NCI-H524 (cell line): ENCODE results near the gene ITGA11.

Experiments used
- DNase-seq, 2 experiments: peaks; one replicate each; lab custom pipeline; 2025; lab: John Stamatoyannopoulos, UW

The ITGA11 gene

DNA sequence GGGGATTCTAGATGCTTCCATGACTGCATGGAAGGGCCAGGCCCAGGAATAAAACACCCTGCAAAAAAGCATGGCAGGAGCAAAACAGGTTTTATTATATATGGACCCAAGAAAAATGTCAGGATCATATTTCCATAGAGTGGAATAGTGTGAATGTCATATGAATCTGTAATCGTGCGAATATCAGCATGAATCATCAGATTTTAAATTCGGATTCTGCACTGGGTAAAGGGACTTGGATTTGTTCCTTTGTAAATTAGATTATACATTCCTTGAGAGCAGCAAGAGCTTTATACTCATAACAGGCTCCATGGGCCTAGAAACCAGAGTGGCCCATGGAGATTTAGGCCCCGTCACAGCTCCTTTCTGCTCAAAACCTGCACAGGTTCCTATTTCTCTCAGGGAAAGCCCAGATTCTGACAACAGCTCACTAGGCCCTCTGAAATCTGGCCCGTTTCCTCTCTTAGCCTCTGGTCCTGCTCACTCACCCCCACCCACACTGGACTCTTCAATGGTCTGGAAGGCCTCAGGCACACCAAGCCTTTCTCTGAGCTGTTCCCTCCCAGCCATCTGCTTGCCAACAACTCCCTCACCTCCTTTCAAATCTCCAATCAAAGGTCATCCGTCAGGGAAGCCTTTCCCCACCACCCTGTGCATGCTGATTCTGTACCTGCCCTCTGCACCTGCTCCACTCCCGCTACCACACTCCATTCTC lies 78.4 kb downstream of the ITGA11 start:
- no peak for DNase-seq

DNA sequence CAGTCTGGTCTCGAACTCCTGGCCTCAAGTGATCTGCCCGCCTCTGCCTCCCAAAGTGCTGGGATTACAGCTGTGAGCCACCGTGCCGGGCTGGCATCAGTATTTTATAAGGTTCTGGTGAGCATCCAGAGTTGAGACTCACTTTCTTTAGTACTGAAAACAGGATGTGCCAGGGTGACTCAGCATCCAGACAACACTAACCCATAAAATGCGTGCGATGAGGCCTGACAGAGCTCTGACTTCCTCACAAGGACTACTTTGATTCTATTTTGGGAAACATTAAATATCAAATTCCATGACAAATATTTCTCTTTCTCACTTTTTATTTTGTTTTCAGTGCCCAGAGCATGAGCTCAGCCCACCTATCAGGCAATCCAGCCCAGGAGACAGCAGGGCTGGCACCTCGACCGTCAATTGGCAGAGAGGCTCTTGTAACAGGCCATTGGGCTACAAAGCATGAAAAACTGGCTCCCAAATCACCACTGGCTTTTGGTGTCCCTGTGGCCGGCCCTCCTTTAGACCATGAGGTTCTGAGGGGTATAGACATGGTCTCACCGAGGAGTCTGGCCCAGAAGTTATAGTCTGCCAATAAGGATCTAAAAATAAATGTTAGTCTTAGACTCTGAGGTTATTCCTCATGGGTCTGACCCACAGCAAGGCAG lies 79.4 kb downstream of the ITGA11 start:
- DNase-seq: no peak

- DNase-seq: peak in 1 of 2 experiments; percentile 50
These were observed 82.8 kb downstream of the ITGA11 start for GRCh38 chr15:68349151-68349550.

- no peak for DNase-seq
These were observed 83.4 kb downstream of the ITGA11 start for GRCh38 chr15:68348606-68349005.

- DNase-seq: peak; percentile 33 to 74
These were observed 83.9 kb downstream of the ITGA11 start for GRCh38 chr15:68348081-68348480.

- peak; percentile 80 to 95 for DNase-seq
These were observed 84.6 kb downstream of the ITGA11 start for GRCh38 chr15:68347392-68347791.

DNA sequence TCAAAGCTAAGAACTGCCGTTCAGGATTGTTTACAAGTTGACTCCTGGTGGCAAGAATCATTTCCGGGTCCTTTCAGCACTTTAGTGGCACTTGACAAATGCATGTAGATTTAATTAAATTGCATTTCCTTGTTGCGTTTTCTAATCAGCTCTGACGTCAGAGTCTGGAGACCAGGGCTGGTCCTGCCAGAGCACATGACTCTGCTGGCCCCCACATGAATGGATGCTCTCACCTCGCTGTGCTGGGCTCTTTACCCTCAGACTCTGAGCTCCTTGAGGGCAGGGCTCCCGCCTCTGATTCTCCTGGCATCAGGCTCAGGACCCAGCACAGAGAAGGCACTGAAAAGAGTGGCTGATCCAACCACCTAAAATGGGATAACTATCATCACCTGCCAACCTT lies 85.0 kb downstream of the ITGA11 start:
- DNase-seq: peak in 1 of 2 experiments; percentile 31

GRCh38 chr15:68345481-68345880 lies 86.5 kb downstream of the ITGA11 start:
- peak; percentile 91 to 93 for DNase-seq

- no peak for DNase-seq
These were observed 87.4 kb downstream of the ITGA11 start for GRCh38 chr15:68344600-68344999.

DNA sequence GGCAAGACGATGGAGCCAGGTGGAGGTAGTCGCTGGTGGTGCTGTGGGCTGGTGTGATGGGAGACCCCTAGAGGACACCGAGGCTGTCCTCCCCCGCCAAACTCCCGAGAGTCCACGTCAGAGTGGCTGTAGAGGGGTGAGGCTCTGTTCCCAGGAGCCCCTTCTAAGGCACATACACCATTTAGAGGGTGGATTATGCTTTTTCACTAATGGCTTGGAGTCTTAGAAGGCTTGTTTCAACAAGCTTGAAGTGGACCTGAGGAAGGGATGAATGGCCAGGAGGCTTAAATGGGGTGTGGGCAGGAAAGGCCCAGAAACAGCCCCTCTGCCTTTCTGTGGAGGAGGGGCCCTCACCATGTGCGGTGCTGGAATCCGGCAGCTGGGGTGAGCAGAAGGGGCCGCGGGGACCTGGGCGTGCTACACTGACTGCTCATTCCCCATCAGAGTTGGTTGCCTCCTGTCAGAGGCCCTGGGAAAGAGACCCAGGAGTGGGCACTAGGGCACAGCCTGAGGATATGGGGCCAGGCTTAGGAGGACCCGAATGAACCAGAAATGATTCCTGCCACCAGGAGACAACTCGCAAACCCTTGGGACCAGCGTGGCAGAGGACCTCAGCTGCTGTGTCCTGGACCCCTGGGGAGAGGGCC lies 88.3 kb downstream of the ITGA11 start:
- DNase-seq: peak; percentile 37 to 68

- no peak for DNase-seq
These were observed 89.9 kb downstream of the ITGA11 start for GRCh38 chr15:68341760-68342725.

GRCh38 chr15:68340726-68341671 lies 91.0 kb downstream of the ITGA11 start:
- no peak for DNase-seq

GRCh38 chr15:68339481-68339880 lies 92.5 kb downstream of the ITGA11 start:
- DNase-seq: no peak

DNA sequence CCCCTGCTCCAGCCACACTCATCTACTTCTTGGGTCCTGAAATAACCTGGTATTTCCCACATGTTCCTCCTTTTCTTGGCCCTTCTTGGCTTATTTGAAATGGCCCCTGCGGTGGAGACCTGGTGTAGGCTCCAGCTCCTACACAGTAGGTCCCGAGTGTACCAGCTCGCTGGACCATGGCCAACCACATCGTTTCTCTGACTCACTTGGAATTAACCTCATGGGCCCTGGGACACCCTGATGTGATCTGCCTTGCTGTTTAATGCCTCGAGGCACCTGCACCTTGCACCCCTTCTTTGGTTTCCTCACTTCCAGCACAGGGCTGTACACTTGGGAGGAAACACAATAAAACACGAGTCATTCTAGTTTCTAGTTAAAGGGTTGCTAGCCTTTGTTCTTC lies 94.1 kb downstream of the ITGA11 start:
- DNase-seq: no peak

- DNase-seq: no peak
These were observed 95.4 kb downstream of the ITGA11 start for GRCh38 chr15:68336516-68336915.

- no peak for DNase-seq
These were observed 96.3 kb downstream of the ITGA11 start for GRCh38 chr15:68335655-68336054.

DNA sequence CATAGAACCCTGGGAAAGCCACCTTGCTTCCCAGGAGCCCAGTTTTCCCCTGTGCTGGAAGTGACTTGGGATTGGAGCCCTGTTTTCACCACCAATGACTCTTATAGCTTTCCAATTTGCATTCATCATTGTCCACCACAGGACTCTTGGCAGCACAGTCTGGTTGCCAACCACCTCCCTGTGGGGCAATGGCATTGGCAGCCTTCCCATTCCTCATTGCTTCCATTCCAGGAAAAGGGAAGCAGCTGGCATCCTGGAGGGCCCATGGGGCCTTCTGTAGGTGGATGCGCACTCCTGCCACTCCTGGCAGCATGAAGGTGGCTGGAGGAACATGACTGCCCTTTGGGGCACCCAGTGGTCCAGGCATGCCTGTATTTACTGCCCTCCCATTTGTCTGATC lies 96.7 kb downstream of the ITGA11 start:
- DNase-seq: peak in 1 of 2 experiments; percentile 6

DNA sequence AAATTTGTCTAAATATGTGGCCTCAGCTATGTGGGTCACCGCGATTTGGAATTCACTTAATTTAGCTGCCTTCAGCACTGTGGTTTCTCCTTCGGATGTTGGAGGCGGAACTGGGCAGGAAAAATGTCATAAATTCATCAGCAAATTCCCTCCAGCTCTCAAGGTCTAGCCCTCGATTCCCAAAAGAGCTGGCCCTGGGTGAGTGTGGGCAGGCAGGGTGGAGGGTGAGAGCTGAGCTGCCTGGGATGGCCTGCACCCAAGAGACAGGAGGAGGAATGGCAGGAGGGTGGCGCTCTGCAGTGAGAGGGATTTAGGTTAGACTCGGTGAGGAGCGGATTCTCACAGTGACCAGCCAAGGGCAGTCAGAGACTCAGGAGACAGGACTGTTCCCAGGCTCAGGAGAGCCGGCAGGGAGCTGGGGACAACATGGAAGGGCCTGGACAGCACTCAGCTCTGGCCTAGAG lies 97.3 kb downstream of the ITGA11 start:
- no peak for DNase-seq

DNA sequence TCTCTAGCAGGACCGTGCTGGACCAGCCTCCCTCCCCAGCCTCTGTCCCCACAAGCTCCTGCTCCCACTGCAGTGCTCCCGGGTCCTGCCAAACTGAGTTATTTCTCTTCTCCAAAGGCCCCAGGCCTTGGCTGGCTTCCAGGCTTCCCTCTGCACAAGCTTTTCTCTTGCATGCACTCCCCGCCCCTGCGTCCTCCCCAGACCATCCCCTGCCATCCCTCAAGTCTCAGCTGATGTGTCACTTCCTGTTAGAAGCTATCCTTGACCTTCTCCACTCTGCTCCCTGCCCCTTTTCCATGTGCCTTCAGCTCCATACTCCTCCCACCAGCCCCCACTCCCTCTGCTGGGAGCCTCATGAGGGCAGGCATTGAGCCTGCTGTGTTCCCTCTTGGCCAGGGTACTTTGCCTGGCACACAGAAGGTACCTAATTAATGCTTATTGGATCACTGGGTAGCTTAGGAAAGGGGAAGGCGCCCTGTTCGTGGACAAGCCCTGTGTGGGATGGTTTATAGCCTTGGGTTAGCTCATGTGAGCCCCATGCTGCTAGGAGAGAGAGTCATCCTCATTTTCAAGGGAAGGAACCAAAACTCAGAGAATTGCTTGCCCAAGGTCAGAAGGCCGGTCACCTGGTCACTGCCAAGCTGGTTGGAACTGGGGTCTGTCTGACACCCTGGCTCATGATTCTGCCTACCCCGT lies 98.0 kb downstream of the ITGA11 start:
- no peak for DNase-seq

- DNase-seq: no peak
These were observed 99.7 kb downstream of the ITGA11 start for GRCh38 chr15:68332266-68332665.
